ENCODE measurements around the gene TAX1BP1.
A peak's percentile ranks its signal among the peaks of the same experiment; 100 is the strongest.

Gene TAX1BP1

DNA sequence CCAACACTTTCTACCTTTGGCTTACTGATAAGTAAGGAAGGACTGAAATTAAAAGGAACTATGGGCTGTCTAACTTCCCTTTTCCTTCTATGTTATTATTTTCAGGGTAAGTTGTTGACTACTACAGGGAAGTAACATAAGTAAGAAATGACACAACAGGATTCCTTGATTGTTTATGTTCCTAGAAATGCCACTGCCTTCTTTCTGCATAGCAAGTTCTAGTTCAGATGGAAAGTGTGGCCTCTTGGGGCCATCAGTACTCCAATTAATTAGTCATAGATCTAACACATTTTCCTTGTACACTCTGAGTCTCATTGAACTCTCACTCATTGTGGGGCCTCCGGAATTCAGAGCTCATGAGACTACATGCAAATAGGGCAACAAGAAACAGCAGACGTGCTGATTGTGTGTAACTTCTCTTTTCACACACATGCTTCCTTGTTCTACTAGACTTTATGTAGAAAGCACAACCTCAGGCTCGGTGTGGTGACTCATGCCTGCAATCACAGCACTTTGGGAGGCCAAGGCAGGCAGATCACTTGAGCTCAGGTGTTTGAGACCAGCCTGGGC is 42.0 kb upstream of the TAX1BP1 start:
- Histone ChIP-seq H3K4me1 (ENCODE audit: control insufficient read depth, insufficient read depth, low read depth, low read length) (no peaks in the 10 kb centered on the region), H3K14ac (ENCODE audit: low read length in 2 of 2) (no peak overlapping the region), H3K9me3 (ENCODE audit: control insufficient read depth, low read length) (no peaks in the 10 kb centered on the region), H3K27me3 (ENCODE audit: control insufficient read depth in 1 of 2, insufficient read depth in 1 of 2, low read length in 2 of 2) (no peaks in the 10 kb centered on the region), H2AK5ac (ENCODE audit: low read length, severe bottlenecking) (no peak overlapping the region), H2BK120ac (ENCODE audit: low read depth, low read length) (no peak overlapping the region), H3K4me2 (ENCODE audit: low read length, poor library complexity, severe bottlenecking) (no peak overlapping the region), H3K23ac (ENCODE audit: low read length in 2 of 2) (no peak overlapping the region), H3K18ac (ENCODE audit: low read depth in 1 of 2, low read length in 2 of 2) (no peak overlapping the region), H3K27ac (ENCODE audit: low read length, poor library complexity, severe bottlenecking) (no peak overlapping the region), H3K4me3 (ENCODE audit: insufficient read depth in 1 of 2, low read depth in 1 of 2, low read length in 2 of 2) (no peak overlapping the region), H4K91ac (ENCODE audit: low read length) (no peak overlapping the region), H3K79me1 (replicated peaks; ENCODE audit: low read length, poor library complexity, severe bottlenecking) (no peaks in the 10 kb centered on the region), H3K4ac (ENCODE audit: low read depth in 1 of 2, low read length in 2 of 2) (no peak overlapping the region), H2BK15ac (ENCODE audit: low read depth, poor library complexity, severe bottlenecking) (no peak overlapping the region), H3K36me3 (ENCODE audit: control insufficient read depth in 1 of 2, insufficient read depth in 2 of 2, low read depth in 1 of 2, low read length in 2 of 2) (no peaks in the 10 kb centered on the region), H4K8ac (ENCODE audit: low read length) (no peak overlapping the region), H2AFZ (ENCODE audit: low read depth, low read length) (peak overlapping the region; percentile 36), H2BK5ac (ENCODE audit: low read depth, low read length, poor library complexity, severe bottlenecking) (no peak overlapping the region), H2BK12ac (ENCODE audit: low read length in 2 of 2) (no peak overlapping the region), H3K9ac (ENCODE audit: low read length) (no peak overlapping the region)
- 32% methylated on average over 3 of the region's 3 CpGs for WGBS
- peak; percentile 75 for DNase-seq

DNA sequence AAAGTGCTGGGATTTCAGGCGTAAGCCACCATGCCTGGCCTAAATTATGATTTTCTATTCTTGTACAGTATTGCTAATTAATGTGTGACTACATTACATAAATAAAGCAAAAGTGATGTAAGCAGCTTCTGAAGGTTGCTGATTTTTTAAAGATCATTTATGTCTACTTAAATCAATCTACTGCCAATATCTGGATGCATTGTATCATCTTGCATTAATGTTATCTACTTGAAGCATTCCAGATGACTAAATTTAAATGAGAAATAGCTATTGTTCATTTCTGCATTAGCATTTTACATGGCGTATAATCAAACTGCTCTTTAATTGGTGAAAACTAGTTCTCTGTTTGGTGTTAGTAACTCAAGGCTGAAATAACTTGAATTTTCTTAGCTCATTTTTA is 40.2 kb upstream of the TAX1BP1 start:
- Histone ChIP-seq H2BK5ac (ENCODE audit: low read depth, low read length, poor library complexity, severe bottlenecking) (no peak overlapping the region), H2AFZ (ENCODE audit: low read depth, low read length) (no peak overlapping the region), H2BK12ac (ENCODE audit: low read length in 2 of 2) (no peak overlapping the region), H3K9ac (ENCODE audit: low read length) (no peak overlapping the region), H3K27me3 (ENCODE audit: control insufficient read depth in 1 of 2, insufficient read depth in 1 of 2, low read length in 2 of 2) (no peaks in the 10 kb centered on the region), H2BK120ac (ENCODE audit: low read depth, low read length) (no peak overlapping the region), H3K79me1 (replicated peaks; ENCODE audit: low read length, poor library complexity, severe bottlenecking) (no peaks in the 10 kb centered on the region), H3K23ac (ENCODE audit: low read length in 2 of 2) (no peak overlapping the region), H2BK15ac (ENCODE audit: low read depth, poor library complexity, severe bottlenecking) (no peak overlapping the region), H3K14ac (ENCODE audit: low read length in 2 of 2) (no peak overlapping the region), H3K4me2 (ENCODE audit: low read length, poor library complexity, severe bottlenecking) (no peak overlapping the region), H3K9me3 (ENCODE audit: control insufficient read depth, low read length) (no peaks in the 10 kb centered on the region), H3K4ac (ENCODE audit: low read depth in 1 of 2, low read length in 2 of 2) (no peak overlapping the region), H3K27ac (ENCODE audit: low read length, poor library complexity, severe bottlenecking) (no peak overlapping the region), H3K18ac (ENCODE audit: low read depth in 1 of 2, low read length in 2 of 2) (no peak overlapping the region), H3K4me1 (ENCODE audit: control insufficient read depth, insufficient read depth, low read depth, low read length) (no peaks in the 10 kb centered on the region), H4K8ac (ENCODE audit: low read length) (no peak overlapping the region), H2AK5ac (ENCODE audit: low read length, severe bottlenecking) (no peak overlapping the region), H3K36me3 (ENCODE audit: control insufficient read depth in 1 of 2, insufficient read depth in 2 of 2, low read depth in 1 of 2, low read length in 2 of 2) (no peaks in the 10 kb centered on the region), H3K4me3 (ENCODE audit: insufficient read depth in 1 of 2, low read depth in 1 of 2, low read length in 2 of 2) (no peak overlapping the region), H4K91ac (ENCODE audit: low read length) (no peak overlapping the region)
- DNase-seq, result no peak
- no CpG with 5 or more reads among the region's 2 CpGs for WGBS

DNA sequence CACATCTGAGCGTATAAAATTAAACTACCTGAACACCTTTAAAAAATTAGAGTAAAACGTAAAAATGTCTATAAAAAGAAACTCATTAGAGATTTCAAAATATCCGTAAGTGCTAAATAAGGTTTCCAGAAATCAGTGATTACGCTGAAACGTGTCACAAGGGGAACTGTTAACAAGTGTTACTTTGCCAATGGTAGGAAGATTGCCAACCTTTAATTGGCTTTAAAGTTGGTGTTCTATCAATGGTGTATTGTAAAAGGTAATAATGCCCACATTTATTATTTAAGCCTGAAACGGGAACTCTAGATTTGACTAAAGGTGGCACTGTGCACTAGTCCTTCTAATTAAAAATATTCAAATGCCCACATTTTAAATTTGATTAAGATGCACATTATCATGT is 39.5 kb upstream of the TAX1BP1 start:
- 97% methylated on average over 4 of the region's 6 CpGs for whole genome bisulfite sequencing
- Histone ChIP-seq H3K4me2 (ENCODE audit: low read length, poor library complexity, severe bottlenecking) (no peak overlapping the region), H2BK5ac (ENCODE audit: low read depth, low read length, poor library complexity, severe bottlenecking) (no peak overlapping the region), H2AFZ (ENCODE audit: low read depth, low read length) (no peak overlapping the region), H3K36me3 (ENCODE audit: control insufficient read depth in 1 of 2, insufficient read depth in 2 of 2, low read depth in 1 of 2, low read length in 2 of 2) (no peaks in the 10 kb centered on the region), H3K18ac (ENCODE audit: low read depth in 1 of 2, low read length in 2 of 2) (no peak overlapping the region), H3K4me3 (ENCODE audit: insufficient read depth in 1 of 2, low read depth in 1 of 2, low read length in 2 of 2) (no peak overlapping the region), H3K9me3 (ENCODE audit: control insufficient read depth, low read length) (no peaks in the 10 kb centered on the region), H3K4me1 (ENCODE audit: control insufficient read depth, insufficient read depth, low read depth, low read length) (no peaks in the 10 kb centered on the region), H2BK12ac (ENCODE audit: low read length in 2 of 2) (no peak overlapping the region), H3K14ac (ENCODE audit: low read length in 2 of 2) (no peak overlapping the region), H3K27me3 (ENCODE audit: control insufficient read depth in 1 of 2, insufficient read depth in 1 of 2, low read length in 2 of 2) (no peaks in the 10 kb centered on the region), H3K9ac (ENCODE audit: low read length) (no peak overlapping the region), H4K8ac (ENCODE audit: low read length) (no peak overlapping the region), H4K91ac (ENCODE audit: low read length) (no peak overlapping the region), H2BK120ac (ENCODE audit: low read depth, low read length) (no peak overlapping the region), H3K23ac (ENCODE audit: low read length in 2 of 2) (no peak overlapping the region), H3K27ac (ENCODE audit: low read length, poor library complexity, severe bottlenecking) (no peak overlapping the region), H2AK5ac (ENCODE audit: low read length, severe bottlenecking) (no peak overlapping the region), H3K4ac (ENCODE audit: low read depth in 1 of 2, low read length in 2 of 2) (no peak overlapping the region), H2BK15ac (ENCODE audit: low read depth, poor library complexity, severe bottlenecking) (no peak overlapping the region), H3K79me1 (replicated peaks; ENCODE audit: low read length, poor library complexity, severe bottlenecking) (no peaks in the 10 kb centered on the region)
- DNase-seq, result no peak

DNA sequence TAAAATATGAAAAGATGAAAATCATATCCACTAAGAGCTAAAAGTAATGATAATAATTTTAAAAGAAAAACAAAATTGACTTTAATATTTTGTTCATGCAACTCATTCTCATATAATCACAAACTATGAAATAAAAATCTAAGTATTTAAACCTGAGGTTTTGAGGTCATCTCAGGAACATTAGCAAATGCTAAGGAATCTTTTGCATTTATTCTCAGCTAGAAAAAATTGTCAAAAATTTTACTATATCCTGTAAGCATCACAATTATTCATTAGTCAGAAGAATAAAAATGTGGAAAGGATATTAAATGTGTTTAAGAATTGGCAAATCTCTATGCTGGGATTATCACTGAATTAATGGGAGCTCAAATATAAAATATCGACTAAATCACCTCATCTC is 36.8 kb upstream of the TAX1BP1 start:
- H3K27ac ChIP-seq (ENCODE audit: low read length, poor library complexity, severe bottlenecking), result no peak overlapping the region
- no peak overlapping the region for H3K14ac ChIP-seq (ENCODE audit: low read length in 2 of 2)
- no peak overlapping the region for H2AK5ac ChIP-seq (ENCODE audit: low read length, severe bottlenecking)
- no peak overlapping the region for H3K9ac ChIP-seq (ENCODE audit: low read length)
- no peak overlapping the region for H2AFZ ChIP-seq (ENCODE audit: low read depth, low read length)
- H2BK15ac ChIP-seq (ENCODE audit: low read depth, poor library complexity, severe bottlenecking), result no peak overlapping the region
- H2BK5ac ChIP-seq (ENCODE audit: low read depth, low read length, poor library complexity, severe bottlenecking), result no peak overlapping the region
- no peak overlapping the region for H3K23ac ChIP-seq (ENCODE audit: low read length in 2 of 2)
- no peaks in the 10 kb centered on the region for H3K9me3 ChIP-seq (ENCODE audit: control insufficient read depth, low read length)
- H3K4me2 ChIP-seq (ENCODE audit: low read length, poor library complexity, severe bottlenecking), result no peak overlapping the region
- no peak for DNase-seq
- H4K8ac ChIP-seq (ENCODE audit: low read length), result no peak overlapping the region
- no peaks in the 10 kb centered on the region for H3K36me3 ChIP-seq (ENCODE audit: control insufficient read depth in 1 of 2, insufficient read depth in 2 of 2, low read depth in 1 of 2, low read length in 2 of 2)
- H3K79me1 ChIP-seq (replicated peaks; ENCODE audit: low read length, poor library complexity, severe bottlenecking), result no peaks in the 10 kb centered on the region
- H3K4me1 ChIP-seq (ENCODE audit: control insufficient read depth, insufficient read depth, low read depth, low read length), result no peaks in the 10 kb centered on the region
- H3K4me3 ChIP-seq (ENCODE audit: insufficient read depth in 1 of 2, low read depth in 1 of 2, low read length in 2 of 2), result no peak overlapping the region
- no peaks in the 10 kb centered on the region for H3K27me3 ChIP-seq (ENCODE audit: control insufficient read depth in 1 of 2, insufficient read depth in 1 of 2, low read length in 2 of 2)
- WGBS, result no CpG with 5 or more reads among the region's 1 CpG
- H2BK12ac ChIP-seq (ENCODE audit: low read length in 2 of 2), result no peak overlapping the region
- no peak overlapping the region for H2BK120ac ChIP-seq (ENCODE audit: low read depth, low read length)
- H4K91ac ChIP-seq (ENCODE audit: low read length), result no peak overlapping the region
- H3K4ac ChIP-seq (ENCODE audit: low read depth in 1 of 2, low read length in 2 of 2), result no peak overlapping the region
- no peak overlapping the region for H3K18ac ChIP-seq (ENCODE audit: low read depth in 1 of 2, low read length in 2 of 2)

Measured in mesenchymal stem cell (in vitro differentiated cells and primary cell).